K562 (cell line): ENCODE data around the gene RPTN. TPM values are rescaled to one million over a fixed set of nuclear protein-coding genes. Genes with fewer than 3 reads are reported as not detected.

Source experiments
- DPF2 ChIP-seq: fragments of 450-650 bp; IDR thresholded peaks from 2 replicates; pipeline ENCODE4 v1.6.1; 2016
- FOXA3 ChIP-seq, 2 experiments: fragments of 450-650 bp in 1 of 2; sonication (generic) in 1 of 2; formaldehyde crosslinking; IDR thresholded peaks in 1 of 2; conservative IDR thresholded peaks in 1 of 2; 2 replicates each; pipeline versions ENCODE4 v1.4.0 to v1.8.0; 2020 to 2022; ENCODE audit warnings: mild to moderate bottlenecking in 2 of 2, missing genetic modification reagents in 1 of 2
- GTF2E2 ChIP-seq: fragments of 200-800 bp; sonication (Bioruptor generic); IDR thresholded peaks from 2 replicates; pipeline ENCODE4 v1.6.1; 2016; ENCODE audit warnings: missing genetic modification characterization, missing compliant biosample characterization
- HLTF ChIP-seq: fragments of 450-650 bp; IDR thresholded peaks from 2 replicates; pipeline ENCODE4 v1.6.1; 2016
- MAZ ChIP-seq, 2 experiments: fragments of 450-650 bp in 1 of 2; sonication (generic) in 1 of 2; formaldehyde crosslinking; IDR thresholded peaks in 1 of 2; conservative IDR thresholded peaks in 1 of 2; 2 replicates each; pipeline versions ENCODE4 v1.4.0 to v1.5.0; 2020; ENCODE audit warnings: mild to moderate bottlenecking in 1 of 2, missing genetic modification reagents in 1 of 2
- MNT ChIP-seq, 2 experiments: fragments of 450-650 bp; conservative IDR thresholded peaks; 2 replicates each; pipeline ENCODE4 v1.6.1; 2017; ENCODE audit warnings: mild to moderate bottlenecking in 2 of 2, moderate library complexity in 2 of 2
- RAD21 ChIP-seq, 2 experiments: fragments of 250-450 bp in 1 of 2; fragments of 450-650 bp in 1 of 2; sonication (Bioruptor Pico) in 1 of 2; formaldehyde crosslinking in 1 of 2; IDR thresholded peaks in 1 of 2; conservative IDR thresholded peaks in 1 of 2; 2 replicates each; pipeline versions ENCODE4 v1.4.0 to v1.8.0; 2020 to 2022; ENCODE audit warnings: mild to moderate bottlenecking in 2 of 2, moderate library complexity in 1 of 2
- RBM25 ChIP-seq: fragments of 200-400 bp; formaldehyde crosslinking; IDR thresholded peaks from 2 replicates; pipeline ENCODE4 v1.6.1; 2018; ENCODE audit warnings: low read length, low read depth, moderate library complexity; ENCODE audit not compliant: severe bottlenecking
- SMARCB1 ChIP-seq: IDR thresholded peaks from 2 replicates; pipeline ENCODE4 v1.6.1; 2011; ENCODE audit warnings: improper control_type of control experiment, low read depth; ENCODE audit not compliant: insufficient read length
- STAG1 ChIP-seq: sonication (generic); formaldehyde crosslinking; IDR thresholded peaks from 2 replicates; pipeline ENCODE4 v1.5.0; 2020; ENCODE audit warnings: missing genetic modification reagents, borderline replicate concordance
- ZC3H11A ChIP-seq: IDR thresholded peaks from 2 replicates; pipeline ENCODE4 v1.6.1; 2012; ENCODE audit warnings: low read depth, low read length, improper control_type of control experiment
- ZC3H8 ChIP-seq: fragments of 450-650 bp; IDR thresholded peaks from 2 replicates; pipeline ENCODE4 v1.6.1; 2017
- ZFP36 ChIP-seq: fragments of 150-350 bp; IDR thresholded peaks from 2 replicates; pipeline ENCODE4 v1.6.1; 2018; ENCODE audit warnings: low read length, low read depth; ENCODE audit not compliant: partially characterized antibody
- ZNF124 ChIP-seq: sonication (generic); formaldehyde crosslinking; IDR thresholded peaks from 2 replicates; pipeline ENCODE4 v1.8.1; 2022; ENCODE audit warnings: missing genetic modification reagents
- ZNF274 ChIP-seq: IDR thresholded peaks from 2 replicates; pipeline ENCODE4 v1.6.1; 2011; ENCODE audit warnings: low read depth, mild to moderate bottlenecking, low read length, moderate library complexity, borderline replicate concordance
- polyA plus RNA-seq, 8 experiments: library from polyadenylated mRNA; depleted of rRNA in 4 of 8; stranded (reverse) in 5 of 8; unstranded in 3 of 8; fragments of >200 nt; fragmentation: Nextera tagmentation in 2 of 8; fragmentation: Illumina TruSeq in 1 of 8; extraction: Ambion mirVana in 2 of 8; extraction: Trizol in 1 of 8; gene quantifications; 2 replicates each; pipeline versions ENCODE4 v1.2.1 to v1.2.3, GENCODE V29; 2011 to 2014; ENCODE audit warnings: inconsistent platforms in 1 of 8, missing spikeins in 1 of 8
- total RNA-seq, 7 experiments: library from RNA; depleted of rRNA in 6 of 7; stranded (reverse); fragments of >200 nt in 6 of 7; fragmentation: Illumina TruSeq in 2 of 7; extraction: Trizol in 2 of 7; gene quantifications; 2 replicates each; pipeline versions ENCODE4 v1.2.1 to v1.2.3, GENCODE V29; 2011 to 2021; ENCODE audit warnings: low replicate concordance in 1 of 7
- TF ChIP-seq, protein P1 (sequence below): fragments of 150-350 bp; IDR thresholded peaks from 2 replicates; pipeline ENCODE4 v1.6.1; 2014; ENCODE audit warnings: low read depth, mild to moderate bottlenecking, low read length, borderline replicate concordance
- TF ChIP-seq, protein P2 (sequence below), 2 experiments: fragments of 450-650 bp; IDR thresholded peaks; 2 replicates each; pipeline ENCODE4 v1.6.1; 2016
- TF ChIP-seq, protein P3 (sequence below): fragments of 200-400 bp; formaldehyde crosslinking; IDR thresholded peaks from 2 replicates; pipeline ENCODE4 v1.6.1; 2017; ENCODE audit warnings: mild to moderate bottlenecking, low read depth, low read length, moderate library complexity

RPTN gene
- total and polyA plus RNA-seq, 9 of the 15 experiments (the other 6 are each of a cell fraction or from before 2014, with no cell fraction given): not detected

GRCh38 chr1:152185544-152186391 is 26.7 kb upstream of the RPTN start (continued):
- TF ChIP-seq MAZ (CRISPR knock-in tag; conservative IDR thresholded peaks at IDR 0.05 in 1 of 2, IDR thresholded peaks at IDR 0.05 in 1 of 2): 0 out of 4 replicates have a peak, but pooled peaks of 1 of the 2 experiments have one; percentile 25
- peak; percentile 94 for TF ChIP-seq RBM25
- TF ChIP-seq ZFP36: peak; percentile 70
- TF ChIP-seq, protein P1, sequence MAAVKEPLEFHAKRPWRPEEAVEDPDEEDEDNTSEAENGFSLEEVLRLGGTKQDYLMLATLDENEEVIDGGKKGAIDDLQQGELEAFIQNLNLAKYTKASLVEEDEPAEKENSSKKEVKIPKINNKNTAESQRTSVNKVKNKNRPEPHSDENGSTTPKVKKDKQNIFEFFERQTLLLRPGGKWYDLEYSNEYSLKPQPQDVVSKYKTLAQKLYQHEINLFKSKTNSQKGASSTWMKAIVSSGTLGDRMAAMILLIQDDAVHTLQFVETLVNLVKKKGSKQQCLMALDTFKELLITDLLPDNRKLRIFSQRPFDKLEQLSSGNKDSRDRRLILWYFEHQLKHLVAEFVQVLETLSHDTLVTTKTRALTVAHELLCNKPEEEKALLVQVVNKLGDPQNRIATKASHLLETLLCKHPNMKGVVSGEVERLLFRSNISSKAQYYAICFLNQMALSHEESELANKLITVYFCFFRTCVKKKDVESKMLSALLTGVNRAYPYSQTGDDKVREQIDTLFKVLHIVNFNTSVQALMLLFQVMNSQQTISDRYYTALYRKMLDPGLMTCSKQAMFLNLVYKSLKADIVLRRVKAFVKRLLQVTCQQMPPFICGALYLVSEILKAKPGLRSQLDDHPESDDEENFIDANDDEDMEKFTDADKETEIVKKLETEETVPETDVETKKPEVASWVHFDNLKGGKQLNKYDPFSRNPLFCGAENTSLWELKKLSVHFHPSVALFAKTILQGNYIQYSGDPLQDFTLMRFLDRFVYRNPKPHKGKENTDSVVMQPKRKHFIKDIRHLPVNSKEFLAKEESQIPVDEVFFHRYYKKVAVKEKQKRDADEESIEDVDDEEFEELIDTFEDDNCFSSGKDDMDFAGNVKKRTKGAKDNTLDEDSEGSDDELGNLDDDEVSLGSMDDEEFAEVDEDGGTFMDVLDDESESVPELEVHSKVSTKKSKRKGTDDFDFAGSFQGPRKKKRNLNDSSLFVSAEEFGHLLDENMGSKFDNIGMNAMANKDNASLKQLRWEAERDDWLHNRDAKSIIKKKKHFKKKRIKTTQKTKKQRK: no peak
- no peak for TF ChIP-seq ZC3H8
- TF ChIP-seq, protein P2, sequence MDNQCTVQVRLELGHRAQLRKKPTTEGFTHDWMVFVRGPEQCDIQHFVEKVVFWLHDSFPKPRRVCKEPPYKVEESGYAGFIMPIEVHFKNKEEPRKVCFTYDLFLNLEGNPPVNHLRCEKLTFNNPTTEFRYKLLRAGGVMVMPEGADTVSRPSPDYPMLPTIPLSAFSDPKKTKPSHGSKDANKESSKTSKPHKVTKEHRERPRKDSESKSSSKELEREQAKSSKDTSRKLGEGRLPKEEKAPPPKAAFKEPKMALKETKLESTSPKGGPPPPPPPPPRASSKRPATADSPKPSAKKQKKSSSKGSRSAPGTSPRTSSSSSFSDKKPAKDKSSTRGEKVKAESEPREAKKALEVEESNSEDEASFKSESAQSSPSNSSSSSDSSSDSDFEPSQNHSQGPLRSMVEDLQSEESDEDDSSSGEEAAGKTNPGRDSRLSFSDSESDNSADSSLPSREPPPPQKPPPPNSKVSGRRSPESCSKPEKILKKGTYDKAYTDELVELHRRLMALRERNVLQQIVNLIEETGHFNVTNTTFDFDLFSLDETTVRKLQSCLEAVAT (IDR thresholded peaks at IDR 0.05): no peak
- no peak for TF ChIP-seq HLTF
- peak; percentile 89 to 93 for TF ChIP-seq RAD21 (CRISPR knock-in tag; conservative IDR thresholded peaks at IDR 0.05 in 1 of 2, IDR thresholded peaks at IDR 0.05 in 1 of 2)
- TF ChIP-seq DPF2: no peak
- no peak for TF ChIP-seq MNT (conservative IDR thresholded peaks at IDR 0.05)
- peak; percentile 33; the same call in 1 of the 2 replicates for TF ChIP-seq STAG1 (CRISPR knock-in tag)
- no peak for TF ChIP-seq SMARCB1
- TF ChIP-seq, protein P3, sequence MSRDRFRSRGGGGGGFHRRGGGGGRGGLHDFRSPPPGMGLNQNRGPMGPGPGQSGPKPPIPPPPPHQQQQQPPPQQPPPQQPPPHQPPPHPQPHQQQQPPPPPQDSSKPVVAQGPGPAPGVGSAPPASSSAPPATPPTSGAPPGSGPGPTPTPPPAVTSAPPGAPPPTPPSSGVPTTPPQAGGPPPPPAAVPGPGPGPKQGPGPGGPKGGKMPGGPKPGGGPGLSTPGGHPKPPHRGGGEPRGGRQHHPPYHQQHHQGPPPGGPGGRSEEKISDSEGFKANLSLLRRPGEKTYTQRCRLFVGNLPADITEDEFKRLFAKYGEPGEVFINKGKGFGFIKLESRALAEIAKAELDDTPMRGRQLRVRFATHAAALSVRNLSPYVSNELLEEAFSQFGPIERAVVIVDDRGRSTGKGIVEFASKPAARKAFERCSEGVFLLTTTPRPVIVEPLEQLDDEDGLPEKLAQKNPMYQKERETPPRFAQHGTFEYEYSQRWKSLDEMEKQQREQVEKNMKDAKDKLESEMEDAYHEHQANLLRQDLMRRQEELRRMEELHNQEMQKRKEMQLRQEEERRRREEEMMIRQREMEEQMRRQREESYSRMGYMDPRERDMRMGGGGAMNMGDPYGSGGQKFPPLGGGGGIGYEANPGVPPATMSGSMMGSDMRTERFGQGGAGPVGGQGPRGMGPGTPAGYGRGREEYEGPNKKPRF: no peak
- TF ChIP-seq ZC3H11A: no peak
- no peak for TF ChIP-seq ZNF124 (CRISPR knock-in tag)
- peak in 1 of 2 experiments; percentile 65; a peak in 1 of 4 replicates for TF ChIP-seq FOXA3 (CRISPR knock-in tag; conservative IDR thresholded peaks at IDR 0.05 in 1 of 2, IDR thresholded peaks at IDR 0.05 in 1 of 2)
- no peak for TF ChIP-seq ZNF274
- TF ChIP-seq GTF2E2 (tag): no peak
